A673 (cell line): ENCODE data around the gene AFAP1. TPM values are rescaled to one million over a fixed set of nuclear protein-coding genes. Genes with fewer than 3 reads are reported as not detected.

Experiments
- BruUV-seq: library from RNA; stranded (reverse); fragments of 400-500 nt; replicated peaks from 2 replicates; lab custom pipeline; 2021; lab: Mats Ljungman, UMichigan
- CTCF ChIA-PET: fragments of 300-600 bp; sonication (Branson Sonifier 250); formaldehyde crosslinking; loops from one replicate; lab custom pipeline; 2022; ENCODE audit warnings: antibody characterized with exemption; lab: Charles Lee
- POLR2A ChIA-PET: fragments of 300-600 bp; sonication (Branson Sonifier 250); formaldehyde crosslinking; loops from one replicate; lab custom pipeline; 2022; ENCODE audit warnings: antibody characterized with exemption; ENCODE audit not compliant: low non-redundant PET; lab: Charles Lee
- DNase-seq: peaks from one replicate; pipeline ENCODE4 v3.0.0-alpha.2; 2015; ENCODE audit warnings: low spot score
- H3K27ac ChIP-seq: fragments of 200-600 bp; sonication (generic); 2 replicates; pipeline ENCODE4 v1.5.1; 2016; ENCODE audit warnings: mixed run types, low read depth, mild to moderate bottlenecking, mixed read lengths, antibody characterized with exemption, low read length; ENCODE audit not compliant: poor library complexity, severe bottlenecking
- H3K27me3 ChIP-seq: fragments of 200-600 bp; sonication (generic); replicated peaks from 2 replicates; pipeline ENCODE4 v1.6.1; 2017; ENCODE audit warnings: mixed run types, low read depth, mild to moderate bottlenecking, mixed read lengths, antibody characterized with exemption, low read length; ENCODE audit not compliant: insufficient read depth, poor library complexity
- H3K36me3 ChIP-seq: fragments of 200-600 bp; sonication (generic); 2 replicates; pipeline ENCODE4 v1.6.1; 2016; ENCODE audit warnings: mixed run types, mild to moderate bottlenecking, mixed read lengths, antibody characterized with exemption, low read length; ENCODE audit not compliant: insufficient read depth, poor library complexity, severe bottlenecking
- H3K4me1 ChIP-seq: fragments of 200-600 bp; sonication (generic); 2 replicates; pipeline ENCODE4 v1.6.1; 2017; ENCODE audit warnings: mixed run types, mild to moderate bottlenecking, mixed read lengths, antibody characterized with exemption, low read length; ENCODE audit not compliant: insufficient read depth, poor library complexity, severe bottlenecking
- H3K4me3 ChIP-seq: fragments of 200-600 bp; sonication (generic); 2 replicates; pipeline ENCODE4 v1.5.1; 2016; ENCODE audit warnings: low read depth, mixed run types, mild to moderate bottlenecking, mixed read lengths, low read length; ENCODE audit not compliant: poor library complexity, severe bottlenecking
- H3K9me3 ChIP-seq: fragments of 200-600 bp; sonication (generic); 2 replicates; pipeline ENCODE4 v1.6.1; 2016; ENCODE audit warnings: mixed run types, low read depth, mild to moderate bottlenecking, mixed read lengths, antibody characterized with exemption, low read length; ENCODE audit not compliant: poor library complexity, severe bottlenecking
- CTCF ChIP-seq: fragments of 300-800, 200-600 bp; sonication (generic); conservative IDR thresholded peaks from 2 replicates; pipeline ENCODE4 v1.5.1; 2017; ENCODE audit warnings: low read depth, mild to moderate bottlenecking, antibody characterized with exemption, low read length, moderate library complexity, mixed read lengths
- EZH2 ChIP-seq: fragments of 200-600 bp; sonication (generic); IDR thresholded peaks from 2 replicates; pipeline ENCODE4 v1.6.1; 2017; ENCODE audit warnings: borderline replicate concordance, low read depth, mild to moderate bottlenecking, mixed read lengths, antibody characterized with exemption, low read length; ENCODE audit not compliant: poor library complexity, severe bottlenecking
- intact Hi-C: fragments of 100-400 bp; cut with micrococcal nuclease; formaldehyde crosslinking; loops from one replicate; pipeline ENCODE4 v1.10.0; 2022; ENCODE audit not compliant: unreplicated experiment
- total RNA-seq: library from RNA; stranded (reverse); gene quantifications from 2 replicates; pipeline ENCODE4 v1.2.3, GENCODE V29; 2021

The AFAP1 gene
- total RNA-seq, 1 experiment from 2014 or later, result 42.6 TPM

GRCh38 chr4:7734651-7735260, 204.9 kb downstream of the AFAP1 start:
- TF ChIP-seq EZH2 (no peak), CTCF (no peak)
- DNase-seq, result no peak
- intact Hi-C loops, result no loop called here
- Histone ChIP-seq H3K9me3 (no peaks in the 10 kb centered on the region), H3K27ac (no peak overlapping the region), H3K36me3 (no peaks in the 10 kb centered on the region), H3K4me3 (no peak overlapping the region), H3K4me1 (no peaks in the 10 kb centered on the region), H3K27me3 (no peaks in the 10 kb centered on the region)
- BruUV-seq, result no TSS peak
- ChIA-PET POLR2A (no interaction called here), CTCF (no interaction called here)

DNA sequence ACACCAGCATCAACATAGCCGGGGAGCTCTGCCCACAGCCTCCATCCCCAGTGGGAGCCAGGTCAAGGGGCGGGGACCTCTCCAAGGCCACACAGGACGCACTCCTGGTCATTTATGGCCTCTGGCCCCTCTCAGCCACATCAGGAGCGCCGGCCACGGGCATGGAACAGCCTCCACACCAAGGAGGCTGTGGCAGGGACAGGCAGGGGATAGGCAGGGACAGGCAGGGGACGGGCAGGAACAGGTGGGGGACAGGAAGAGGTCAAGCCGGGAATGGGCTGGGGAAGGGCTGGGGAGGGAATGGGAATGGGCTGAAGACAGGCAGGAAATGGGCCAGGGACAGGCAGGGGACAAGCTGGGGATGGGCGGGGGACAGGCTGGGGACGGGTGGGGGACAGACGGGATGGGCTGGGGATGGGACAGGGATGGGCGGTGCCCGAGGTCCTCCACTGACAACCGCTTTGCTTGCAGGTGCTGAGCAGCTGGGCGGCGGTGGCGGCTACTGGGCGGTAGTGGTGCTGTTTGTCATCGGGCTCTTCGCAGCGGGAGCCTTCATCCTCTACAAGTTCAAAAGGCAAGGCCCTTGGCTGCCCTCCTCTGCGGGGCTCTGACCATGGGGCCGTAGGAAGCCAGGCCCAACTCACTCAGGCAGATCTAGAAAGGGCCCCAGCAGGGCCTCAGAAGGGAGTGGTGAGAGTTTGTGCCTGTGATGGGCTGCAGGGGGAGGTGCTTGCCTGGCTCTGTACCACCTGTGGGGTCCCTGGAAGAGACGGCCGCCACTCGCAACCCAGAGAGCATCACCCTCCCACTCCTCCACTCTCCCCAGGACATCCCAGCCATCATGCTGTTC, 205.6 kb downstream of the AFAP1 start:
- Histone ChIP-seq H3K4me3 (no peak overlapping the region), H3K9me3 (no peaks in the 10 kb centered on the region), H3K36me3 (no peaks in the 10 kb centered on the region), H3K4me1 (no peaks in the 10 kb centered on the region), H3K27me3 (no peaks in the 10 kb centered on the region), H3K27ac (no peak overlapping the region)
- intact Hi-C loops, result no loop called here
- no peak for DNase-seq
- BruUV-seq, result no TSS peak
- CTCF ChIA-PET, result no interaction called here
- POLR2A ChIA-PET, result no interaction called here
- no peak for TF ChIP-seq CTCF
- TF ChIP-seq EZH2, result no peak

DNA sequence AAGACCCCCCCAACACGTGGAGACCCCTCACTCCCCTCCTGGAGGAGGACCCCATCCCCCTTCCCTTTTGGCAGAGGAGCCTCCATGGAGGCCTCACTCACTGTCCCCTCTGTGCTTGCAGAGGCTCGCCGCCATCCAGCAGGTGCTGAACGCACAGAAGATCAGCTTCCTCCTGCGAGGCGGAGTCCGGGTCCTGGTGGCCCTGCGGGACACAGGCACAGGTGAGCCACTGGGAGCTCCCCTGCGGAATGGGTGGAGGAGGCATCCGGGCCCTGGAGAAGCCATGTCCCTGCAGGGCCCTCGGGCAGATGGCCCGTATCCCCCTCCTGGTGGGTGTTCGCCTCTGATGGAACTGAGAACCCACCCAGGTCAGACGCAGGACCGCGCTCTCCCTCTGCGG, 206.5 kb downstream of the AFAP1 start:
- CTCF ChIA-PET, result no interaction called here

More for the DNA sequence above, 206.5 kb downstream of the AFAP1 start:
- no peaks in the 10 kb centered on the region for H3K9me3 ChIP-seq
- intact Hi-C loops, result no loop called here
- no peak overlapping the region for H3K4me3 ChIP-seq
- TF ChIP-seq EZH2 (no peak), CTCF (no peak)
- no peak overlapping the region for H3K27ac ChIP-seq
- no TSS peak for BruUV-seq
- no peaks in the 10 kb centered on the region for H3K27me3 ChIP-seq
- DNase-seq, result no peak
- no peaks in the 10 kb centered on the region for H3K4me1 ChIP-seq
- no peaks in the 10 kb centered on the region for H3K36me3 ChIP-seq
- POLR2A ChIA-PET, result no interaction called here
